ENCODE measurements around the gene ANKEF1.

Gene ANKEF1

DNA sequence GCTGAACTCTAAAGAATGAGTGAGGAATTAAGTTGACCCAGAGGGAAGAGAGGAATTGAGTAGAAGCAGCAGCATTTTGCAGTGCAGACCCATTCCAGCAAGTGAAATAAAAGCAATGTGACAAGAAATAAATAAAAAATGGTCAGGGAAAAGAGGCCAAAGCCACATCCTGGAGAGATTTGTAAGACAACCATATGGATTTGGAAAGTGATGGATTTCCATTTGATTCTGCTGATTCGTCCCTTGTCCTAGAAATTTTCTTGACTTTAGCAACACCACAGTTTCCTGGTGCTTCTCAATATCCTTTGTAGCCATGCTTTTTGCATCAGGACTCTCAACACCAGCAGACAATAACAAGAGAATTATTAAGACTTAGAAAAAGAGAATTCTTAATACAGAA is 29.8 kb downstream of the ANKEF1 start:
- Histone ChIP-seq H3K4me1 (ENCODE audit: control insufficient read depth, insufficient read depth, low read length, unreplicated experiment) (no peaks in the 10 kb centered on the region), H3K36me3 (ENCODE audit: insufficient read depth, low read length) (no peaks in the 10 kb centered on the region), H3K27me3 (ENCODE audit: insufficient read depth, low read length) (no peaks in the 10 kb centered on the region), H2AFZ (ENCODE audit: low read length, unreplicated experiment) (no peak overlapping the region), H3K79me2 (ENCODE audit: control insufficient read depth, insufficient read depth, low read length, unreplicated experiment) (no peaks in the 10 kb centered on the region), H3K27ac (ENCODE audit: low read depth, low read length) (no peak overlapping the region), H3K4me3 (ENCODE audit: low read depth, low read length) (no peak overlapping the region)

DNA sequence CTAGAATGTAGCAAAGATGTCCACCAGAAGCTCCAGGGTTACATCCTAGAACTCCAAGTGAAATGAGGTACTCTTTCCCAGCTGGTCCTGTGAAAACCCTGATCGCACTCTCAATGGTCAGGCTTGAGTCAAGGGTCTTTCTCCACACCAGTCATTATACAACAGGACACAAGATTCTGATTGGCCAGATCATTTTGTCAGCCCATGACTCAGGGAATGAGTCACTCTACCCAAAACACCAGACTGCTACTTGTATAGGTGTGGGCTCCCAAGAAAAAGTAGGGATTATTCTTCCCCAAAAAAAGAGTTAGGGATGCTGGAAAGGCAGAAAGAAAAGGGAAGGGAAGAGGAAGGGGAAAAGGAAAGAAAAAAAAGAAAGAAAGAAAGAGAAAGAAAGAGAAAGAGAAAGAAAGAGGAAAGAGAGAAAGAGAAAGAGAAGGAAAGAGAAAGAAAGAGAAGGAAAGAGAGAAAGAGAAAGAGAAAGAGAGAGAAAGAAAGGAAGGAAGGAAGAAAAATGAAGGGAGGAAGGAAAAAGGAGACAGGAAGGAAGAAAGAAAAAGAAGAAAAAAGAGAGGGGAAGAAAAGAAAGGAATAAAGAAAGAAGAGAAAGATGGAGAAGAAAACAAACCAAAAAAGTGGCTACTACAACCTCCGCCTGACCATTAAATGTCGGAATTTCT is 30.5 kb downstream of the ANKEF1 start:
- Histone ChIP-seq H3K36me3 (ENCODE audit: insufficient read depth, low read length) (no peaks in the 10 kb centered on the region), H3K4me1 (ENCODE audit: control insufficient read depth, insufficient read depth, low read length, unreplicated experiment) (no peaks in the 10 kb centered on the region), H3K27me3 (ENCODE audit: insufficient read depth, low read length) (no peaks in the 10 kb centered on the region), H3K27ac (ENCODE audit: low read depth, low read length) (no peak overlapping the region), H3K4me3 (ENCODE audit: low read depth, low read length) (no peak overlapping the region), H3K79me2 (ENCODE audit: control insufficient read depth, insufficient read depth, low read length, unreplicated experiment) (no peaks in the 10 kb centered on the region), H2AFZ (ENCODE audit: low read length, unreplicated experiment) (no peak overlapping the region)

DNA sequence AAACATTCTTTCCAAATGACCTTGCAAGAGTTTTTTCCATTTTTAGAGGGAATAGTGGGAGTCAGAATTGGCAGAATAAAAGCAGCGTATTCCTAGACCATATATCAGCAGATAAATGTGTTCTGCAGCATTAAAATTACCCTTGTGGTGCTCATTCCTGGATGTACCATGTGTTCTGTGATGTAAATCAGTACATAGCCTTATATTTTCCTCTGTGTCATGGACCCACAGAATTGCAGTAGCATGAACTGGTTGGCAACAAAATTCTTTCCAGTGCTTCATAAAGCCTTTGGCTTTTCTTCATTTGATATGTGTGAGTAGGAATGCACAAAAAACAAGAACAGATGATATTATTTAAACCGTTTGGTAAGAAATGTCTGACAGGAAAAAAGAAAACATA is 32.5 kb downstream of the ANKEF1 start:
- Histone ChIP-seq H3K27me3 (ENCODE audit: insufficient read depth, low read length) (no peaks in the 10 kb centered on the region), H3K4me3 (ENCODE audit: low read depth, low read length) (no peak overlapping the region), H3K27ac (ENCODE audit: low read depth, low read length) (no peak overlapping the region), H3K36me3 (ENCODE audit: insufficient read depth, low read length) (no peaks in the 10 kb centered on the region), H2AFZ (ENCODE audit: low read length, unreplicated experiment) (no peak overlapping the region), H3K79me2 (ENCODE audit: control insufficient read depth, insufficient read depth, low read length, unreplicated experiment) (no peaks in the 10 kb centered on the region), H3K4me1 (ENCODE audit: control insufficient read depth, insufficient read depth, low read length, unreplicated experiment) (no peaks in the 10 kb centered on the region)

DNA sequence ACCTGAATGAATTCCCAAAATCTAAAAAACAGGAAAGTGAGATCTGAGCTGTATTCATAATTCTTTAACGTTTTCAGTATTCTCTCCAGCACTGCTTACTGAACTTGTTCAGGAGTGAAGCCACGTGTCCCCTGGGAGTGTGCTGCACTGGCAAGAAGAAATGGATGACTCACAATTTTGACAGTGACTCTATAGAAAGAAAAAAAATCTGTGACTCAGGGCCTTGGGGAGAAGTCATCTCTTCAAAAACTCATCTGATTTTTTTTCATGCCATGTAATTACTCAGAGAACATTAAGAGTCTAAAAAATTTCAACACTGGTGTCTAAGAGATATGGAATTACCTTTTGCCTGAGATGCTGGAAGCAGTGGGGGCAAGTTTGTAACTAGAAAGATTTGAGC is 39.7 kb downstream of the ANKEF1 start:
- Histone ChIP-seq H3K79me2 (ENCODE audit: control insufficient read depth, insufficient read depth, low read length, unreplicated experiment) (no peaks in the 10 kb centered on the region), H3K4me3 (ENCODE audit: low read depth, low read length) (peak overlapping the region; percentile 29; the same call in 1 of the 2 replicates), H3K4me1 (ENCODE audit: control insufficient read depth, insufficient read depth, low read length, unreplicated experiment) (peaks cover 41% of the 10 kb centered on the region), H2AFZ (ENCODE audit: low read length, unreplicated experiment) (no peak overlapping the region), H3K27me3 (ENCODE audit: insufficient read depth, low read length) (no peaks in the 10 kb centered on the region), H3K27ac (ENCODE audit: low read depth, low read length) (peak overlapping the region; percentile 25), H3K36me3 (ENCODE audit: insufficient read depth, low read length) (no peaks in the 10 kb centered on the region)

DNA sequence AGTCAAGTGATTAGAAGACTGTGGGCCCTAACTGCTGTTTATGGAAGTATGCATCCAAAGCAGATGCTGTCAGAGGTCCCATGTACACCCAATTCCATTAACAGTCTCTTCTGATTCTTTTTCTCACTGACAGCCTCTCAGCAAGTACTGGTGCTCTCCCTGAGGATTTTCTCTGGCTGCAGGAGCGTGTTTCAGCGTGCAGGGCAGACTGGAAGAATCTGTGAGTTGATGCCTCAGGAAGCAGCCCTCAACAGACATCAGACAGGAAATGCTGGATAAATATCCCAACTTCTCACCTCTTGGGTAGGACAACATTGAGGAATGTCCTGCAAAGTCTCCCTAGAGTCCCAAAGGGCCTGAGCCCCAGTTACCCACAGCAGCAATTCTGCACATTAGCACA is 40.8 kb downstream of the ANKEF1 start:
- no peaks in the 10 kb centered on the region for H3K36me3 ChIP-seq (ENCODE audit: insufficient read depth, low read length)
- H3K4me1 ChIP-seq (ENCODE audit: control insufficient read depth, insufficient read depth, low read length, unreplicated experiment) = peaks cover 50% of the 10 kb centered on the region
- H3K4me3 ChIP-seq (ENCODE audit: low read depth, low read length) = no peak overlapping the region
- 0 out of 2 replicates have a peak overlapping the region, but pooled peaks have one; percentile 0 for H3K27ac ChIP-seq (ENCODE audit: low read depth, low read length)
- H3K79me2 ChIP-seq (ENCODE audit: control insufficient read depth, insufficient read depth, low read length, unreplicated experiment) = no peaks in the 10 kb centered on the region
- H3K27me3 ChIP-seq (ENCODE audit: insufficient read depth, low read length) = no peaks in the 10 kb centered on the region
- H2AFZ ChIP-seq (ENCODE audit: low read length, unreplicated experiment) = no peak overlapping the region

DNA sequence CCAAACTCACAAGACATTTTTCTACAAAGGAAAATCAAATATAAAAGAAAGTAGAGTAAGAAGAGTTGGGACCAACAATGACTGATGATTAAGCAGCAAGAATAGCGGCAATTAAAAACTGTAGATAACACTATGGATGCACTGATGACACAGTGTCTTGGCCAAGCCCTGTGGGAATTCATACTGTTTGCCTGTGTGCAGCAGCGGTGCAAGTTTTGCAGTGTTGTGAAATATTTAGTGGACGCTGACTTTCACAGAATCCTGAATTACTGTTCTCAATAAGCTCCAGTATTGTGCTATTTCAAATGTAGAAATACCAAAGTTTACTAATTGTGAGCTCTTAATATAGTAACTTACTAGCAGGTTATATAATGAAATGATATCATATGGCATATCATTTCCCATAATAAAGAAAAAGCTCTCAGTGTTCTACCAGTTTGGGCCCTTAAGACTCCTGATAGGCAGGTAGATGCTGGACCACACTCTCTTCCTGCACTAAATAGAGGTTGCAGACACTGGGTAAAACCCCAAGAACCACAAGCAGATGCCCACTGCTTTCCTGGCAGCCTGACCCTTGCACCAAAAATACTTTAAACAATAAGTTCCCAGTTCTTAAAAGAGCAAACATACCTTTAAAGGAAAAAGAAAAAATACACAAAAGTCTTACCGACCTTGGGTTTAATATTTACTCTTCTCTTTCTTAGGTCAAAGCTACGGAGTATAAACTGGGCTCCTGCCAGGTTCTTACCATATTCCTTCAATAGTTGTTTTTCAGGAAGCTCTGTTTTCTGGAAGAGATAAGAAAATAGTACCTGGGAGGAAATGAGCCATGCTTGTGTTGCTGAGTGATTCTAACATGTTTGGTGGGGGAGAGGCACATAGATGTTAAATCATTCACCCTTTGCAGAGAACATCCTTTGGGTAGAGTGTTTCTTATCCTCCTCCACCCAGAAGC is 41.6 kb downstream of the ANKEF1 start:
- Histone ChIP-seq H3K4me3 (ENCODE audit: low read depth, low read length) (no peak overlapping the region), H3K79me2 (ENCODE audit: control insufficient read depth, insufficient read depth, low read length, unreplicated experiment) (no peaks in the 10 kb centered on the region), H3K27me3 (ENCODE audit: insufficient read depth, low read length) (no peaks in the 10 kb centered on the region), H3K4me1 (ENCODE audit: control insufficient read depth, insufficient read depth, low read length, unreplicated experiment) (peaks cover 53% of the 10 kb centered on the region), H2AFZ (ENCODE audit: low read length, unreplicated experiment) (no peak overlapping the region), H3K27ac (ENCODE audit: low read depth, low read length) (peak overlapping the region; percentile 8; the same call in 1 of the 2 replicates), H3K36me3 (ENCODE audit: insufficient read depth, low read length) (no peaks in the 10 kb centered on the region)

DNA sequence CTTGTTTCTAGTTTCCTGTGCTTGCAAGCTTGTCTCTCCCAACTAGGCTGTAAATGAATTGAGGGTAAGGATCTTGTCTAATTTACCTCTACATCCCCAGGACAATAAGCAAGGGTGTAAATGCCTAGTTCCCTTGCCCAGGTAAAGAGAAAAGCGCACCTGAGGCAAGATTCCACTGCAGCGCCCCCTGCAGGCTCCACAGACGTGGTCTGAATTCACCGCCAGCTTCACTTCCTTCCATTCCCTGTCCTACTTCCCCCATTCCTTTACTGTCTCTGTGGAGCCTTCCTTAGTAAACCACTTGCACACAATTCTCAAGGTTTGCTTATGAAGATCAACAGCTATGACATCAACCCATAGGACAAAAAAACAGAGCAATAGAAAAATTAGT is 42.3 kb downstream of the ANKEF1 start:
- H3K27ac ChIP-seq (ENCODE audit: low read depth, low read length) = 0 out of 2 replicates have a peak overlapping the region, but pooled peaks have one; percentile 8
- H3K27me3 ChIP-seq (ENCODE audit: insufficient read depth, low read length) = no peaks in the 10 kb centered on the region
- no peak overlapping the region for H2AFZ ChIP-seq (ENCODE audit: low read length, unreplicated experiment)
- no peaks in the 10 kb centered on the region for H3K79me2 ChIP-seq (ENCODE audit: control insufficient read depth, insufficient read depth, low read length, unreplicated experiment)
- peaks cover 53% of the 10 kb centered on the region for H3K4me1 ChIP-seq (ENCODE audit: control insufficient read depth, insufficient read depth, low read length, unreplicated experiment)
- no peak overlapping the region for H3K4me3 ChIP-seq (ENCODE audit: low read depth, low read length)
- no peaks in the 10 kb centered on the region for H3K36me3 ChIP-seq (ENCODE audit: insufficient read depth, low read length)

DNA sequence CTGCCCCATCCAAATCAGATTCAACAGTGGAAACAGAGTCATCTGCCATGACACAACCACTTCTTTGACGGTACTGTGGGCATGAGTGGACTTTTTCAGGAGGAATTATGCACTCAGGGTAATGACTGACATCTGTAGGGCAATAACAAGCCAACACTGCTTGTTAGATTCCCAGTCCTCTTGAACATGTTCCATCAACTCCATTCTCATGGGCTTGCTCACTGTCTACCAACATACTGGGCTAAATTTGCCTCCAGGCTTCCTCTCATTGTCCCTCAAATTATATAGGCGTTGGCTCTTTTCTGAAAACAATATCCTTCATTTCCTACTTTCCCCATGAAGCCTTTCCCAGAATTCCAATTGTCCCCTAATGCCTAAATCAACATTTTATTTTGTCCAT is 43.1 kb downstream of the ANKEF1 start:
- no peak overlapping the region for H3K4me3 ChIP-seq (ENCODE audit: low read depth, low read length)
- no peak overlapping the region for H2AFZ ChIP-seq (ENCODE audit: low read length, unreplicated experiment)
- no peak overlapping the region for H3K27ac ChIP-seq (ENCODE audit: low read depth, low read length)
- H3K4me1 ChIP-seq (ENCODE audit: control insufficient read depth, insufficient read depth, low read length, unreplicated experiment) = peaks cover 53% of the 10 kb centered on the region
- no peaks in the 10 kb centered on the region for H3K79me2 ChIP-seq (ENCODE audit: control insufficient read depth, insufficient read depth, low read length, unreplicated experiment)
- H3K27me3 ChIP-seq (ENCODE audit: insufficient read depth, low read length) = no peaks in the 10 kb centered on the region
- no peaks in the 10 kb centered on the region for H3K36me3 ChIP-seq (ENCODE audit: insufficient read depth, low read length)

DNA sequence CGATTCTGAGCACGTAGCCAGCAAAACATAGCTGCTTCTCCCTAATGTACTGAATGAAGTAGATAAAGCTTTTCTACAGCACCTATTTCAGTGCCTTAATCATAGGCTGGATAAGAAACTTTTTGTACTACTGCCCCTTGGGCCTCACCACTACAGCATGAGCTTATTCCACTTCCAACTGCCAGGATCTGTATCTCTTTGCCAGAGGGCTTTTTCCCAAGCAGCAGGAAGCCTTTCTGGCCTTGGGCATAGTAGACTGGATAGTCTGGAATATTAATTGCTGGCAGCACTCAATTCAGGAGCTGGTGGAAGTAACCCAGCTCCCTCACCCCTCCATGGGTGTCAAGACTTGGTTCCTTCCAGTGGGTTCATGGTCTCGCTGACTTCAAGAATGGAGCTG is 43.6 kb downstream of the ANKEF1 start:
- no peak overlapping the region for H2AFZ ChIP-seq (ENCODE audit: low read length, unreplicated experiment)
- no peaks in the 10 kb centered on the region for H3K36me3 ChIP-seq (ENCODE audit: insufficient read depth, low read length)
- no peak overlapping the region for H3K4me3 ChIP-seq (ENCODE audit: low read depth, low read length)
- peaks cover 53% of the 10 kb centered on the region for H3K4me1 ChIP-seq (ENCODE audit: control insufficient read depth, insufficient read depth, low read length, unreplicated experiment)
- H3K27ac ChIP-seq (ENCODE audit: low read depth, low read length) = no peak overlapping the region
- H3K27me3 ChIP-seq (ENCODE audit: insufficient read depth, low read length) = no peaks in the 10 kb centered on the region
- H3K79me2 ChIP-seq (ENCODE audit: control insufficient read depth, insufficient read depth, low read length, unreplicated experiment) = no peaks in the 10 kb centered on the region

DNA sequence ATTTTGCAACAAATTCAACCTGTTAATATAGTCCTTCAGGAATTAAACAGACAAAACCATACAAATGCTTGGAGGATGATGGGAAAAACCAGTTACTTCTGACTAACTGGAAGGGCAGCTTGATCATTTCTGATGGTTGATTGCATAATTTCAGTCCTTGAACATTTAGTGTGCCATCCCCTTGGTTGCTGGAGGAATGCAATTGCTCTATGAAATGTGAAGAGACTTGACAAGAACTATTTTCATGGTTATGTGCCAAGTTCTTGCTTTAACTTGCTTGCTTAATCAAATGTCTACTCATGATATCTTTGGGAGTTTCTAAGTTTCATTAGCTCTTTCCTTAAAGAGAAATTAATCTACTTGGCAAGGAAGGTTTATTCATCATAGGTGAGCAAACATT is 45.2 kb downstream of the ANKEF1 start:
- Histone ChIP-seq H3K79me2 (ENCODE audit: control insufficient read depth, insufficient read depth, low read length, unreplicated experiment) (no peaks in the 10 kb centered on the region), H3K4me3 (ENCODE audit: low read depth, low read length) (no peak overlapping the region), H3K4me1 (ENCODE audit: control insufficient read depth, insufficient read depth, low read length, unreplicated experiment) (peaks cover 42% of the 10 kb centered on the region), H3K27ac (ENCODE audit: low read depth, low read length) (no peak overlapping the region), H3K27me3 (ENCODE audit: insufficient read depth, low read length) (no peaks in the 10 kb centered on the region), H2AFZ (ENCODE audit: low read length, unreplicated experiment) (no peak overlapping the region), H3K36me3 (ENCODE audit: insufficient read depth, low read length) (no peaks in the 10 kb centered on the region)

DNA sequence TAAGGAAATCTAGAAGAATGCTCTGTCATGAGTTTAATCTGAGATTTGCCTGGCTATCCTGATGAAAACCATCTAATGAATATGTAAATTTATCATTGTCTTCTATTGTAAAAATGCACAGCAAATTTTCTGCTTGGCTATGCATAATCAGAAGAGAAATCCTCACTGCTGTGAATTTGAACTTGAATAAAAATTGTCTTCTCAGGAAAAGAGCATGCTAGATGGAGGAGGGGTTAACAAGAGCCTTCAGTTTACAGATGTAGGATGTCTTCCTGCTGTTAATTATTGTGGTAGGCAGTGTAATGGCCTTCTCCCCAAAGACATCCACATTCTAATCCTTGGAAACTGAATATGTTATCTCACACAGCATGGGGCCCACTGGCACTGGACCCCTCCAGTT is 45.8 kb downstream of the ANKEF1 start:
- no peak overlapping the region for H3K27ac ChIP-seq (ENCODE audit: low read depth, low read length)
- H3K27me3 ChIP-seq (ENCODE audit: insufficient read depth, low read length) = no peaks in the 10 kb centered on the region
- no peaks in the 10 kb centered on the region for H3K79me2 ChIP-seq (ENCODE audit: control insufficient read depth, insufficient read depth, low read length, unreplicated experiment)
- H3K36me3 ChIP-seq (ENCODE audit: insufficient read depth, low read length) = no peaks in the 10 kb centered on the region
- H2AFZ ChIP-seq (ENCODE audit: low read length, unreplicated experiment) = no peak overlapping the region
- H3K4me1 ChIP-seq (ENCODE audit: control insufficient read depth, insufficient read depth, low read length, unreplicated experiment) = peaks cover 35% of the 10 kb centered on the region
- no peak overlapping the region for H3K4me3 ChIP-seq (ENCODE audit: low read depth, low read length)
